Stomach smooth muscle (tissue), 2 donors: ENCODE data around the gene PLXNA1.

Experiments used
- H3K27ac ChIP-seq: one replicate; pipeline ENCODE4 v1.7.0; 2013; ENCODE audit warnings: mild to moderate bottlenecking, low read length, inconsistent platforms
- H3K27me3 ChIP-seq, 2 donors: one replicate each; pipeline ENCODE4 v1.7.0; 2013; ENCODE audit warnings: low read length in 2 of 2; ENCODE audit not compliant: insufficient read depth in 2 of 2, control insufficient read depth in 1 of 2
- H3K36me3 ChIP-seq, 2 donors: one replicate each; pipeline ENCODE4 v1.7.0; 2013; ENCODE audit warnings: low read length in 2 of 2; ENCODE audit not compliant: control insufficient read depth in 2 of 2, insufficient read depth in 2 of 2
- H3K4me1 ChIP-seq: one replicate; pipeline ENCODE4 v1.7.0; 2013; ENCODE audit warnings: low read length; ENCODE audit not compliant: control insufficient read depth, insufficient read depth
- H3K4me3 ChIP-seq, 2 donors: one replicate each; pipeline ENCODE4 v1.7.0; 2013; ENCODE audit warnings: low read length in 2 of 2
- H3K9ac ChIP-seq, 2 donors: one replicate each; pipeline ENCODE4 v1.7.0; 2013; ENCODE audit warnings: low read length in 2 of 2, mild to moderate bottlenecking in 1 of 2
- H3K9me3 ChIP-seq, 2 donors: one replicate each; pipeline ENCODE4 v1.7.0; 2013; ENCODE audit warnings: low read length in 2 of 2; ENCODE audit not compliant: control insufficient read depth in 2 of 2
- donor health status: healthy.
- donor health status: Pancreatic carcinoma.

The PLXNA1 gene

GRCh38 chr3:126982126-126982470 is 817 bp upstream of the PLXNA1 start:
- H3K27me3 ChIP-seq, result peaks cover 0 to 9% of the 10 kb centered on the region in 2 donors
- H3K36me3 ChIP-seq, result no peaks in the 10 kb centered on the region
- H3K27ac ChIP-seq, result no peak overlapping the region
- H3K4me3 ChIP-seq, result peak overlapping the region; percentile 33 to 69
- peaks cover 22% of the 10 kb centered on the region for H3K4me1 ChIP-seq
- no peaks in the 10 kb centered on the region for H3K9me3 ChIP-seq
- H3K9ac ChIP-seq, result peak overlapping the region; percentile 36 to 60

GRCh38 chr3:126983276-126983652 is 349 bp downstream of the PLXNA1 start:
- Histone ChIP-seq H3K4me3 (peak overlapping the region in 1 of 2 donors; percentile 77), H3K9ac (no peak overlapping the region)

GRCh38 chr3:126983653-126984390 is 907 bp downstream of the PLXNA1 start:
- Histone ChIP-seq H3K4me3 (peak overlapping the region; percentile 62 to 77), H3K36me3 (peaks cover 0 to under 1% of the 10 kb centered on the region in 2 donors), H3K9ac (peak overlapping the region; percentile 64 to 68), H3K4me1 (peaks cover 22% of the 10 kb centered on the region), H3K27me3 (peaks cover 0 to 9% of the 10 kb centered on the region in 2 donors), H3K9me3 (no peaks in the 10 kb centered on the region), H3K27ac (no peak overlapping the region)

More at GRCh38 chr3:126983276-126983652, 349 bp downstream of the PLXNA1 start:
- H3K4me1 ChIP-seq, result peaks cover 22% of the 10 kb centered on the region
- peaks cover 0 to 9% of the 10 kb centered on the region in 2 donors for H3K27me3 ChIP-seq
- H3K27ac ChIP-seq, result no peak overlapping the region
- no peaks in the 10 kb centered on the region for H3K9me3 ChIP-seq
- no peaks in the 10 kb centered on the region for H3K36me3 ChIP-seq

- peak overlapping the region; percentile 62 to 77 for H3K4me3 ChIP-seq
- H3K9me3 ChIP-seq, result no peaks in the 10 kb centered on the region
- H3K36me3 ChIP-seq, result peaks cover 0 to 6% of the 10 kb centered on the region in 2 donors
- H3K9ac ChIP-seq, result peak overlapping the region; percentile 64 to 68
- peaks cover 0 to 6% of the 10 kb centered on the region in 2 donors for H3K27me3 ChIP-seq
- H3K4me1 ChIP-seq, result peaks cover 22% of the 10 kb centered on the region
- no peak overlapping the region for H3K27ac ChIP-seq
Observed at GRCh38 chr3:126984391-126985131, 1.6 kb downstream of the PLXNA1 start.

- peaks cover 25% of the 10 kb centered on the region for H3K4me1 ChIP-seq
- no peak overlapping the region for H3K27ac ChIP-seq
- no peak overlapping the region for H3K9ac ChIP-seq
- peaks cover 5 to 11% of the 10 kb centered on the region in 2 donors for H3K36me3 ChIP-seq
- no peak overlapping the region for H3K4me3 ChIP-seq
- no peaks in the 10 kb centered on the region for H3K9me3 ChIP-seq
- H3K27me3 ChIP-seq, result peaks cover 0 to under 1% of the 10 kb centered on the region in 2 donors
Observed at GRCh38 chr3:126985132-126985985, 2.4 kb downstream of the PLXNA1 start.

GRCh38 chr3:126986001-126986400 is 3.1 kb downstream of the PLXNA1 start:
- Histone ChIP-seq H3K36me3 (peaks cover 5 to 11% of the 10 kb centered on the region in 2 donors), H3K4me1 (peaks cover 25% of the 10 kb centered on the region), H3K27ac (no peak overlapping the region), H3K27me3 (no peaks in the 10 kb centered on the region), H3K4me3 (no peak overlapping the region), H3K9me3 (no peaks in the 10 kb centered on the region), H3K9ac (no peak overlapping the region)

- no peaks in the 10 kb centered on the region for H3K9me3 ChIP-seq
- peaks cover 5 to 11% of the 10 kb centered on the region in 2 donors for H3K36me3 ChIP-seq
- no peak overlapping the region for H3K4me3 ChIP-seq
- H3K27ac ChIP-seq, result no peak overlapping the region
- H3K27me3 ChIP-seq, result no peaks in the 10 kb centered on the region
- H3K9ac ChIP-seq, result no peak overlapping the region
- peaks cover 22% of the 10 kb centered on the region for H3K4me1 ChIP-seq
Observed at GRCh38 chr3:126987129-126987528, 4.2 kb downstream of the PLXNA1 start.

- Histone ChIP-seq H3K9ac (no peak overlapping the region), H3K36me3 (peaks cover 5 to 11% of the 10 kb centered on the region in 2 donors), H3K9me3 (no peaks in the 10 kb centered on the region), H3K4me1 (peaks cover 18% of the 10 kb centered on the region), H3K4me3 (no peak overlapping the region), H3K27me3 (no peaks in the 10 kb centered on the region), H3K27ac (no peak overlapping the region)
Observed at GRCh38 chr3:126987596-126987995, 4.7 kb downstream of the PLXNA1 start.

GRCh38 chr3:126988451-126989021 is 5.6 kb downstream of the PLXNA1 start:
- Histone ChIP-seq H3K4me1 (peaks cover 24% of the 10 kb centered on the region), H3K9ac (no peak overlapping the region), H3K27ac (no peak overlapping the region), H3K36me3 (peaks cover 5 to 11% of the 10 kb centered on the region in 2 donors), H3K9me3 (no peaks in the 10 kb centered on the region), H3K4me3 (no peak overlapping the region), H3K27me3 (no peaks in the 10 kb centered on the region)

GRCh38 chr3:126989316-126990023 is 6.6 kb downstream of the PLXNA1 start:
- Histone ChIP-seq H3K9ac (no peak overlapping the region), H3K27me3 (no peaks in the 10 kb centered on the region), H3K9me3 (no peaks in the 10 kb centered on the region), H3K36me3 (peaks cover 5 to 11% of the 10 kb centered on the region in 2 donors), H3K4me1 (peaks cover 26% of the 10 kb centered on the region), H3K4me3 (no peak overlapping the region), H3K27ac (no peak overlapping the region)
